Naive thymus-derived CD4-positive, alpha-beta T cell (primary cell): Measurements from ENCODE around the gene CHRFAM7A. TPM values are rescaled to one million over a fixed set of nuclear protein-coding genes. Genes with fewer than 3 reads are reported as not detected.
"Not testable (repeated sequence)": the region's sequence is repeated elsewhere in the genome, so short reads cannot be mapped to it uniquely, and the experiment has no call there.

Experiments used
- ATAC-seq: fragments of 150-1000 bp; cut with Tn5 transposase; 2 replicates; pipeline ENCODE4 v1.10.0; 2021; ENCODE audit warnings: mild to moderate bottlenecking, moderate library complexity
- CTCF ChIA-PET: fragments of 350-600 bp; sonication (Branson Sonifier 250); formaldehyde crosslinking; loops from one replicate; lab custom pipeline; 2021; ENCODE audit warnings: antibody characterized with exemption; lab: Charles Lee
- POLR2A ChIA-PET: fragments of 350-600 bp; sonication (Branson Sonifier 250); formaldehyde crosslinking; loops from one replicate; lab custom pipeline; 2021; ENCODE audit warnings: antibody characterized with exemption, inconsistent platforms; lab: Charles Lee
- DNase-seq, 9 donors: peaks; one replicate each; pipeline versions ENCODE4 v3.0.0 to v3.0.0-alpha.2; 2020 to 2022; ENCODE audit warnings: mixed read lengths in 1 of 9
- H3K27ac ChIP-seq: one replicate; pipeline ENCODE4 v1.7.0; 2013; ENCODE audit warnings: mild to moderate bottlenecking, low read depth, low read length, moderate library complexity
- H3K27me3 ChIP-seq, 2 donors: one replicate each; pipeline ENCODE4 v1.7.0; 2013; ENCODE audit warnings: low read length in 2 of 2, mild to moderate bottlenecking in 2 of 2, moderate library complexity in 2 of 2; ENCODE audit not compliant: control insufficient read depth in 2 of 2, insufficient read depth in 2 of 2
- H3K36me3 ChIP-seq, 3 experiments: 1 replicate in 2 of 3; 2 replicates in 1 of 3; pipeline ENCODE4 v1.7.0; 2013; ENCODE audit warnings: low read length in 3 of 3, mild to moderate bottlenecking in 3 of 3, moderate library complexity in 1 of 3; ENCODE audit not compliant: insufficient read depth in 3 of 3, control insufficient read depth in 2 of 3
- H3K4me1 ChIP-seq, 2 donors: one replicate each; pipeline ENCODE4 v1.7.0; 2013; ENCODE audit warnings: low read length in 2 of 2, mild to moderate bottlenecking in 2 of 2, moderate library complexity in 1 of 2; ENCODE audit not compliant: control insufficient read depth in 2 of 2, insufficient read depth in 2 of 2
- H3K4me3 ChIP-seq: 2 replicates; pipeline ENCODE4 v1.7.0; 2013; ENCODE audit warnings: mild to moderate bottlenecking, low read length
- H3K9me3 ChIP-seq, 3 experiments: 1 replicate in 2 of 3; 2 replicates in 1 of 3; pipeline ENCODE4 v1.7.0; 2013; ENCODE audit warnings: low read length in 3 of 3; ENCODE audit not compliant: control insufficient read depth in 2 of 3
- H3K27ac Mint-ChIP-seq, 9 donors: one replicate each; pipeline ENCODE4 v1.8.0; 2020 to 2022; ENCODE audit warnings: mixed read lengths in 9 of 9, mild to moderate bottlenecking in 8 of 9, moderate library complexity in 5 of 9, inconsistent platforms in 2 of 9
- H3K27me3 Mint-ChIP-seq, 5 donors: one replicate each; pipeline ENCODE4 v1.8.0; 2021 to 2022; ENCODE audit warnings: mixed read lengths in 5 of 5, mild to moderate bottlenecking in 1 of 5
- H3K36me3 Mint-ChIP-seq, 5 donors: one replicate each; pipeline ENCODE4 v1.8.0; 2020 to 2022; ENCODE audit warnings: mixed read lengths in 5 of 5, mild to moderate bottlenecking in 3 of 5, inconsistent platforms in 1 of 5
- H3K4me1 Mint-ChIP-seq, 7 donors: one replicate each; pipeline ENCODE4 v1.8.0; 2020 to 2022; ENCODE audit warnings: mixed read lengths in 7 of 7, mild to moderate bottlenecking in 3 of 7, inconsistent platforms in 1 of 7
- H3K4me3 Mint-ChIP-seq, 10 donors: one replicate each; pipeline ENCODE4 v1.8.0; 2020 to 2022; ENCODE audit warnings: mild to moderate bottlenecking in 10 of 10, mixed read lengths in 10 of 10, moderate library complexity in 6 of 10, inconsistent platforms in 2 of 10
- H3K9me3 Mint-ChIP-seq, 11 donors: one replicate each; pipeline ENCODE4 v1.8.0; 2020 to 2022; ENCODE audit warnings: mixed read lengths in 11 of 11, mild to moderate bottlenecking in 4 of 11, inconsistent platforms in 1 of 11, moderate library complexity in 1 of 11
- intact Hi-C, 2 donors: fragments of 100-400 bp; cut with micrococcal nuclease; formaldehyde crosslinking; loops; one replicate each; pipeline ENCODE4 v1.15.1; 2023
- polyA plus RNA-seq, 2 donors: library from polyadenylated mRNA; unstranded; fragments of 300-500 nt; fragmentation: Illumina TruSeq; gene quantifications; one replicate each; pipeline ENCODE4 v1.2.3, GENCODE V29; 2021
- total RNA-seq, 6 experiments: library from RNA in 5 of 6; stranded (reverse) in 5 of 6; gene quantifications; 1 replicate in 5 of 6; 2 replicates in 1 of 6; pipeline ENCODE4 v1.2.3 and lab custom pipeline; 2021 to 2026

The CHRFAM7A gene
- total and polyA plus RNA-seq, 7 experiments from 2014 or later: 0.19 to 2.9 (median 1.8) TPM; not detected in 2

GRCh38 chr15:30393664-30393991 is 288 bp upstream of the CHRFAM7A start:
- ATAC-seq: peak; percentile 36
- intact Hi-C loops, CTCF ChIA-PET, POLR2A ChIA-PET, DNase-seq, H3K4me1 ChIP-seq, H3K27ac Mint-ChIP-seq, H3K9me3 Mint-ChIP-seq, H3K4me1 Mint-ChIP-seq, H3K27me3 Mint-ChIP-seq, H3K9me3 ChIP-seq, H3K27ac ChIP-seq, H3K36me3 ChIP-seq, H3K4me3 ChIP-seq, H3K36me3 Mint-ChIP-seq, H3K27me3 ChIP-seq: not testable (repeated sequence)
- H3K4me3 Mint-ChIP-seq: peak overlapping the region in 1 of 10 donors; percentile 39

DNA sequence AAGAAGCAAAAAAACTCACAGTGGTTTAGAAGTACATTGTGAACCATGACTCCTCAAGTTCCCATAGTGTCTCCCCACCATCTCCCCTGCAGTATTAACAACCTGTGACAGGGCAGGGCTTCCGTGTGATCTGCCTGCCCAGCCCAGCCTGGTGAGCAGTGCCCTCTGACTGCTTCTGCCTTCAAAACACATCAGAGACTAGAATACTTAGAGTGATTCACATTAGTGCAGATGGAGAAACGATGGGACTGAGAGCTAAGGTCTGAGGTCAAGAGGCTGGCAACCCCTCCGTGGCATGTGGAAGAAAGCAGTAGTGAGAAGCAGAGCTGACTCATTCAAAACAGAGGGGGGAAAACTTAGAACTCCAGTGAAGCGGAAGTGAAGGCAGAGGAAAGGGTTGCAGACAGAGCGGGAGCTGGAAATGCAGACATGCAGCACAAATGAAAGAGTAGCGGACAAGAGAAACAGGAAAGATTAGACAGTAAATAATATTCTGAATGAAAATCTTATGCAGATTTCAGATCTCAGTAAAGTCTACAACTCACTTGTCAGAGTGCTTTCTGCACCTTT is 6.9 kb downstream of the CHRFAM7A start:
- H3K4me3 ChIP-seq, H3K4me1 Mint-ChIP-seq, H3K36me3 Mint-ChIP-seq, H3K9me3 ChIP-seq, H3K36me3 ChIP-seq, intact Hi-C loops, DNase-seq, H3K27me3 Mint-ChIP-seq, H3K4me1 ChIP-seq, H3K27ac ChIP-seq, CTCF ChIA-PET, H3K9me3 Mint-ChIP-seq, POLR2A ChIA-PET, H3K27ac Mint-ChIP-seq, H3K27me3 ChIP-seq, H3K4me3 Mint-ChIP-seq: not testable (repeated sequence)
- peak; percentile 63 for ATAC-seq

DNA sequence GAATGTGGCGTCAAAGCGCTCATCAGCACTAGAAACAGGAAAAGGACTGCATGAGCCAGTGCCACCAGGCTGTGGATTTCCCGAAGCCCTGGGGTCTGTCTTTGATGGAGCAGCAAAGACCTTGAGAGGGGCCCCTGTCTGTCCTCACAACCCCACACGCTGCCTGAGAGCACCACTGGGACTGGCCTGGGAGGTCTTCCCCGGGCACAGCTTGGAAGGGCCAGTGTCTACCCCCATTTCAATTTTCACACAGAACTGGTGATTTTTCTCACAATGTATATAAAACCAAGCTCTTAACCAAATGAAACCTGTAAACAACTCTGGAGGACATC is 16.3 kb downstream of the CHRFAM7A start:
- H3K4me3 ChIP-seq, intact Hi-C loops, H3K36me3 Mint-ChIP-seq, H3K4me1 ChIP-seq, H3K4me3 Mint-ChIP-seq, H3K27ac Mint-ChIP-seq, DNase-seq, H3K27me3 Mint-ChIP-seq, H3K36me3 ChIP-seq, H3K9me3 Mint-ChIP-seq, H3K9me3 ChIP-seq, H3K27ac ChIP-seq, H3K4me1 Mint-ChIP-seq, ATAC-seq, POLR2A ChIA-PET, CTCF ChIA-PET, H3K27me3 ChIP-seq: not testable (repeated sequence)

- H3K27me3 Mint-ChIP-seq, H3K9me3 Mint-ChIP-seq, H3K4me1 ChIP-seq, H3K36me3 ChIP-seq, ATAC-seq, CTCF ChIA-PET, H3K4me1 Mint-ChIP-seq, H3K27me3 ChIP-seq, intact Hi-C loops, POLR2A ChIA-PET, H3K9me3 ChIP-seq, H3K36me3 Mint-ChIP-seq, H3K27ac Mint-ChIP-seq, H3K27ac ChIP-seq, H3K4me3 ChIP-seq, H3K4me3 Mint-ChIP-seq, DNase-seq: not testable (repeated sequence)
These were observed 16.8 kb downstream of the CHRFAM7A start for GRCh38 chr15:30376375-30377081.

GRCh38 chr15:30375872-30376271 is 17.5 kb downstream of the CHRFAM7A start:
- ATAC-seq: peak; percentile 49
- not testable (repeated sequence) for DNase-seq

DNA sequence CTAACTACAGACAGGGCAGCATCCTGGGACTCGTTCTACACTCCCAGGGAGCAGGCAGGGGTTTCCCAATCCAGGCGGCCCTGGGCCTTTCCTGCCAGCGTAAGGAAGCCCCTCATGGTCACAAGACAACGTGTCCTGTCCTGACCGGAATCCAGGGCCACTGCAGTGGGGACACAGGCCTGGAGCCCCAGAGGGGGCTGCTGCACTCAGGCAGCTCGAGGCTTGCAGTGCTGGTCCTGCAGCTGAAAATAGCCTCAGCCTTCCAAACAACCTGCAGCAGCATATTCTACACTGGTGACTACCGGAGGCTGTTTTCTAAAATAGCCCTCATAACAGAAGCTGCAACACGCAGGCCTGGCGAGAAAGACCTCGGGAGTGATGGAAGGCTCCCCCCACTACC is 18.5 kb downstream of the CHRFAM7A start:
- H3K4me3 ChIP-seq, ATAC-seq, H3K27me3 Mint-ChIP-seq, H3K4me1 Mint-ChIP-seq, H3K9me3 ChIP-seq, H3K4me3 Mint-ChIP-seq, H3K36me3 ChIP-seq, H3K36me3 Mint-ChIP-seq, DNase-seq, H3K27ac Mint-ChIP-seq, H3K27ac ChIP-seq, H3K27me3 ChIP-seq, H3K4me1 ChIP-seq, intact Hi-C loops, CTCF ChIA-PET, H3K9me3 Mint-ChIP-seq, POLR2A ChIA-PET: not testable (repeated sequence)

More at GRCh38 chr15:30375872-30376271, 17.5 kb downstream of the CHRFAM7A start:
- POLR2A ChIA-PET, H3K36me3 ChIP-seq, H3K27me3 Mint-ChIP-seq, H3K27ac Mint-ChIP-seq, CTCF ChIA-PET, H3K4me3 Mint-ChIP-seq, H3K9me3 Mint-ChIP-seq, intact Hi-C loops, H3K4me1 Mint-ChIP-seq, H3K4me1 ChIP-seq, H3K27me3 ChIP-seq, H3K4me3 ChIP-seq, H3K9me3 ChIP-seq, H3K27ac ChIP-seq, H3K36me3 Mint-ChIP-seq: not testable (repeated sequence)

DNA sequence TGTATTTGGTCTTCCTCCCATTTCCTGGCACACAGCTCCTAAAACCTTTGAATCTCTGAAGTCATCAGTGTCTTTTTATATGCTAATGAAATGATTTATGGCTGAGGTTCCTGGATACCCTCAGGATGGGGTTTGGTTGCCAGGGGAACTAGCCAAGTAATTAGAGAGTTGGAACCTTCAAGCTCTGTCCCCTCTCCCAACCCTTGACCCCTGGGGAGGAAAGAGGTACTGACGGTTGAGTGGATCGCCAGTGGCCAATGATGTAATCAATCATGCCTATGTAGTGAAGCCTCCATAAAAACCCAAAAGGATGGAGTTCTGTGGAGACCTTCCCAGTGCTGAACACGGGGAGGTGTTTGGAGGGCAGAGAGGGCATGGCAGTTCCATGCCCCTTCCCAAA is 25.1 kb downstream of the CHRFAM7A start:
- CTCF ChIA-PET, H3K36me3 ChIP-seq, H3K4me3 Mint-ChIP-seq, H3K9me3 ChIP-seq, DNase-seq, H3K27ac ChIP-seq, POLR2A ChIA-PET, ATAC-seq, H3K9me3 Mint-ChIP-seq, H3K27me3 ChIP-seq, H3K4me1 ChIP-seq, H3K4me3 ChIP-seq, H3K27ac Mint-ChIP-seq, H3K27me3 Mint-ChIP-seq, H3K36me3 Mint-ChIP-seq, H3K4me1 Mint-ChIP-seq, intact Hi-C loops: not testable (repeated sequence)
